Esophagus (tissue), 2 donors: ENCODE measurements around the gene RAB11B. TPM values are rescaled to one million over a fixed set of nuclear protein-coding genes. Genes with fewer than 3 reads are reported as not detected.
"Not testable (repeated sequence)": the region's sequence is repeated elsewhere in the genome, so short reads cannot be mapped to it uniquely, and the experiment has no call there.

Source experiments
- H3K27ac ChIP-seq, 2 donors: one replicate each; pipeline ENCODE4 v1.5.1; 2013; ENCODE audit warnings: low read depth in 2 of 2, mild to moderate bottlenecking in 2 of 2, inconsistent platforms in 1 of 2, low read length in 1 of 2, moderate library complexity in 1 of 2
- H3K27me3 ChIP-seq, 2 donors: one replicate each; pipeline ENCODE4 v1.6.1; 2013; ENCODE audit warnings: low read length in 2 of 2, control low read depth in 1 of 2, mild to moderate bottlenecking in 1 of 2; ENCODE audit not compliant: insufficient read depth in 2 of 2, control insufficient read depth in 1 of 2
- H3K36me3 ChIP-seq, 2 donors: one replicate each; pipeline ENCODE4 v1.6.1; 2013; ENCODE audit warnings: low read length in 1 of 2; ENCODE audit not compliant: control insufficient read depth in 2 of 2, insufficient read depth in 2 of 2
- H3K4me1 ChIP-seq, 2 donors: one replicate each; pipeline ENCODE4 v1.6.1; 2013; ENCODE audit warnings: low read length in 1 of 2; ENCODE audit not compliant: control insufficient read depth in 2 of 2, insufficient read depth in 2 of 2
- H3K4me3 ChIP-seq, 2 donors: one replicate each; pipeline ENCODE4 v1.5.1; 2013; ENCODE audit warnings: low read length in 2 of 2, mild to moderate bottlenecking in 2 of 2, low read depth in 1 of 2, moderate library complexity in 1 of 2
- H3K9me3 ChIP-seq, 2 donors: one replicate each; pipeline ENCODE4 v1.6.1; 2013; ENCODE audit warnings: mild to moderate bottlenecking in 2 of 2, low read depth in 1 of 2, low read length in 1 of 2, moderate library complexity in 1 of 2; ENCODE audit not compliant: control insufficient read depth in 2 of 2, insufficient read depth in 1 of 2
- WGBS, 2 donors: extraction: QIAGEN DNeasy Blood & Tissue Kit; methylation state at CpG; one replicate each; pipeline ENCODE4 v1.1.7; 2013; 5-methylcytosine and 5-hydroxymethylcytosine counted together
- polyA plus RNA-seq, 2 donors: library from polyadenylated mRNA; stranded (reverse); fragments of 200-250 nt; gene quantifications; one replicate each; pipeline ENCODE4 v1.2.3, GENCODE V29; 2013
- donor health status: healthy with polysubstance abuse.
- donor health status: Bipolar disorder and iron deficiency.

The RAB11B gene
- polyA plus RNA-seq, 2 donors, result 60.8 to 75.3 TPM

GRCh38 chr19:8399681-8400188 lies 9.6 kb downstream of the RAB11B start:
- Histone ChIP-seq H3K4me3 (no peak overlapping the region), H3K27me3 (no peaks in the 10 kb centered on the region), H3K9me3 (no peaks in the 10 kb centered on the region), H3K4me1 (peaks cover 0 to 25% of the 10 kb centered on the region in 2 donors), H3K36me3 (peaks cover 14 to 39% of the 10 kb centered on the region in 2 donors), H3K27ac (no peak overlapping the region)
- 91 to 92% methylated on average over 34 of the region's 34 CpGs for WGBS, 2 donors

- H3K36me3 ChIP-seq, result peaks cover 17 to 44% of the 10 kb centered on the region in 2 donors
- H3K4me3 ChIP-seq, result no peak overlapping the region
- no peak overlapping the region for H3K27ac ChIP-seq
- H3K4me1 ChIP-seq, result peaks cover 0 to 14% of the 10 kb centered on the region in 2 donors
- H3K9me3 ChIP-seq, result no peaks in the 10 kb centered on the region
- 94% methylated on average over 21 of the region's 21 CpGs for WGBS, 2 donors
- H3K27me3 ChIP-seq, result no peaks in the 10 kb centered on the region
These were observed 11.8 kb downstream of the RAB11B start for GRCh38 chr19:8401981-8402411.

GRCh38 chr19:8403098-8403819 lies 13.1 kb downstream of the RAB11B start:
- no peak overlapping the region for H3K4me3 ChIP-seq
- H3K36me3 ChIP-seq, result peaks cover 17 to 40% of the 10 kb centered on the region in 2 donors
- H3K4me1 ChIP-seq, result peaks cover 0 to 6% of the 10 kb centered on the region in 2 donors
- H3K27me3 ChIP-seq, result no peaks in the 10 kb centered on the region
- WGBS, 2 donors, result 89 to 92% methylated on average over 40 to 44 of the region's 44 CpGs
- no peak overlapping the region for H3K27ac ChIP-seq
- no peaks in the 10 kb centered on the region for H3K9me3 ChIP-seq

- H3K27ac ChIP-seq, result no peak overlapping the region
- H3K27me3 ChIP-seq, result no peaks in the 10 kb centered on the region
- H3K4me1 ChIP-seq, result peaks cover 0 to 4% of the 10 kb centered on the region in 2 donors
- no peak overlapping the region for H3K4me3 ChIP-seq
- WGBS, 2 donors, result 80 to 89% methylated on average over 8 to 24 of the region's 24 CpGs
- peaks cover 17 to 39% of the 10 kb centered on the region in 2 donors for H3K36me3 ChIP-seq
- H3K9me3 ChIP-seq, result no peaks in the 10 kb centered on the region
These were observed 13.6 kb downstream of the RAB11B start for GRCh38 chr19:8403820-8404109.

- no peak overlapping the region for H3K4me3 ChIP-seq
- WGBS, 2 donors, result 86 to 87% methylated on average over 18 of the region's 18 CpGs
- no peaks in the 10 kb centered on the region for H3K27me3 ChIP-seq
- H3K36me3 ChIP-seq, result peaks cover 17 to 35% of the 10 kb centered on the region in 2 donors
- no peak overlapping the region for H3K27ac ChIP-seq
- H3K9me3 ChIP-seq, result no peaks in the 10 kb centered on the region
- peaks cover 0 to 4% of the 10 kb centered on the region in 2 donors for H3K4me1 ChIP-seq
These were observed 14.4 kb downstream of the RAB11B start for GRCh38 chr19:8404391-8405151.

- not testable (repeated sequence) for H3K4me3 ChIP-seq, H3K4me1 ChIP-seq, H3K27me3 ChIP-seq, H3K9me3 ChIP-seq, H3K36me3 ChIP-seq
- WGBS, 2 donors, result 70 to 78% methylated on average over 13 of the region's 13 CpGs
- peak overlapping the region in 1 of 2 donors; percentile 2 for H3K27ac ChIP-seq
These were observed 20.6 kb downstream of the RAB11B start for GRCh38 chr19:8410718-8411117.

GRCh38 chr19:8412783-8413628 lies 22.8 kb downstream of the RAB11B start, which contains the start of gene MARCHF2:
Gene MARCHF2, plus strand, starts transcription at chr19:8413305. Its CDS starts 8,536 bp downstream, at chr19:8421841.
- peak within 1 kb of the TSS; percentile 67 to 76 for H3K27ac ChIP-seq
- peak within 1 kb of the TSS; percentile 73 for H3K4me3 ChIP-seq
- H3K9me3 ChIP-seq, result no peaks in the 10 kb centered on the region
- H3K27me3 ChIP-seq, result no peaks in the 10 kb centered on the region
- 4% methylated on average over 67 to 89 of the region's 89 CpGs for WGBS, 2 donors
- no peaks in the 10 kb centered on the region for H3K36me3 ChIP-seq
- H3K4me1 ChIP-seq, result peaks cover 3% of the 10 kb centered on the region in 2 donors

GRCh38 chr19:8413629-8413995 lies 23.5 kb downstream of the RAB11B start:
- Histone ChIP-seq H3K27me3 (no peaks in the 10 kb centered on the region), H3K36me3 (no peaks in the 10 kb centered on the region), H3K4me1 (peaks cover 4 to 6% of the 10 kb centered on the region in 2 donors), H3K27ac (peak overlapping the region; percentile 67 to 76), H3K9me3 (no peaks in the 10 kb centered on the region), H3K4me3 (peak overlapping the region; percentile 73)
- 19 to 20% methylated on average over 3 of the region's 3 CpGs for WGBS, 2 donors

- 65 to 75% methylated on average over 4 of the region's 4 CpGs for WGBS, 2 donors
- peak overlapping the region in 1 of 2 donors; percentile 13 for H3K27ac ChIP-seq
- peaks cover 0 to 4% of the 10 kb centered on the region in 2 donors for H3K36me3 ChIP-seq
- H3K9me3 ChIP-seq, result no peaks in the 10 kb centered on the region
- H3K27me3 ChIP-seq, result no peaks in the 10 kb centered on the region
- peaks cover 4 to 6% of the 10 kb centered on the region in 2 donors for H3K4me1 ChIP-seq
- no peak overlapping the region for H3K4me3 ChIP-seq
These were observed 26.6 kb downstream of the RAB11B start for GRCh38 chr19:8416796-8417195.
